Measurements from ENCODE around the gene EIF3D.
"Not testable (repeated sequence)": the region's sequence is repeated elsewhere in the genome, so short reads cannot be mapped to it uniquely, and the experiment has no call there.

Gene EIF3D

DNA sequence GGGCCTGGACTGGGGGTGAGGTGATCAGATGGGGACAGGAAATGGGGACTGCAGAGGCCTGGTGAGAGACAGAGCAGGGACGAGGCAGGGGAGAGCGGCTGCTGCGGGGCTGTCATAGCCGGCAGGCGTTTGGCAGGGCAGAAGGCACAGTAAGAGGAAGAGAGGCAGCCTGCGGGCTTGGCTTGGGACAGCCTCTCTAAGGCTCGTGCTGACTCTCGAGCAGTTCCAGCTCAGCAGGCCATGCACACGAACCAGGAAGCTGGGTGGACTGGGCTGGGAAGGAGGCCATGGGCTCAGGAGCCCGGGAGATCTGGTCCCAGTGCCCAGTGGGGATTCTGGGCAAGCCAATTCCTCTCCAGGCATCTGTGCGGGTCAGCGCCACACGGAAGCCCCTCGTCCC, 19.6 kb upstream of the EIF3D start:
- no peak for FAIRE-seq

- no peak for FAIRE-seq
These were observed 18.0 kb upstream of the EIF3D start for GRCh38 chr22:36546932-36547331.

GRCh38 chr22:36546092-36546804, 17.3 kb upstream of the EIF3D start:
- peak; percentile 86 for FAIRE-seq

DNA sequence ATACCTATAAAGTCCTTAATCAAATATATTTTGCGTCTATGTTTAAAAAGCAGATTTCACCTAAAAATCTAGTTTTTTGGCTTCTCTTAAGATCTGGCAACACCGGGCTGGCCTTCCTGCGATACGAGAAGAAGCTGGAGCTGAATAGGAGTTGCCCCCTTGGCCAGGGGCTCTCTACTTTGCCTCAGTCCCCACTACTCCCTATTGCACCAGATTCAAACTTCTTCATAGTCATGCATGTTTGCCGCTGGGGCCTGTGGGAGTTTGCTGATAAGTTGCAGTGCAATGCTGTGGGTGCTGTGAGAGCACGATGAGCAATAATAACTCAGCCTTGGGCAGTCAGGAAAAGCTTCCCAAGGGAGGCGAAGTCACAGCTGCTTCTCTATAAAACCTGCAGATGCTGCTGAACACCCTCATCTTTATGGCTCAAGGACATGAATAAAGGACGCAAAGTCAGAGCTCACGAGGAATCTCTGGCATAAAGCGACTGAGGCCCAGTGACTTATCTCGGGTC, 15.2 kb upstream of the EIF3D start:
- FAIRE-seq: no peak

DNA sequence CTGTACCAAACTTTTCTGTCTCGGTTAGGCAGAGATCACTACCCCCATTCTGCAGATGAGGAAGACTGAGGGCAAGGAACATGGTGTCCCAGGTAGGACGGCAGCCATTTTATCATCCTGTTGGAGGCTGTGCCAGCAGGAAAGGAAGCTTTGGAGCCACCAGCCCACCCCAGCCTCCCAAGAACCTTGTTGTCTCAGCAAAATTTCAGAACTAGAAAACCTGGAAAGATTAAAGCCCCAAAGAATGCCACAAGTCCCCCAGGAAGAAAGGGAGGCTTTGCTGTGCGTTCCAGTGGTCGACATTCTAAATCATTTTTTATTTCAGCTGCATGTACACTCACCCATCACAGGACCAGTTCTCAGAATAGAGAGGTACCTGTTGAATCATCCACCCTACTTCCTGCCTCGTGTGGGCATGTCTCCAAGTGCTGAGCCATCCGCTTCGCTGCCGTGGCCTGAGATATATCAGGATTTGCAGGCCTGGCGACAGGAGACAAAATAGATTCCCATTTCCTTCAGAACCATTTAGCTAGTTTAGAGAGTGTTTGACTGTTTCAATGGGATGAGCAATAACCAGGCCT, 13.0 kb upstream of the EIF3D start:
- peak; percentile 33 for FAIRE-seq

DNA sequence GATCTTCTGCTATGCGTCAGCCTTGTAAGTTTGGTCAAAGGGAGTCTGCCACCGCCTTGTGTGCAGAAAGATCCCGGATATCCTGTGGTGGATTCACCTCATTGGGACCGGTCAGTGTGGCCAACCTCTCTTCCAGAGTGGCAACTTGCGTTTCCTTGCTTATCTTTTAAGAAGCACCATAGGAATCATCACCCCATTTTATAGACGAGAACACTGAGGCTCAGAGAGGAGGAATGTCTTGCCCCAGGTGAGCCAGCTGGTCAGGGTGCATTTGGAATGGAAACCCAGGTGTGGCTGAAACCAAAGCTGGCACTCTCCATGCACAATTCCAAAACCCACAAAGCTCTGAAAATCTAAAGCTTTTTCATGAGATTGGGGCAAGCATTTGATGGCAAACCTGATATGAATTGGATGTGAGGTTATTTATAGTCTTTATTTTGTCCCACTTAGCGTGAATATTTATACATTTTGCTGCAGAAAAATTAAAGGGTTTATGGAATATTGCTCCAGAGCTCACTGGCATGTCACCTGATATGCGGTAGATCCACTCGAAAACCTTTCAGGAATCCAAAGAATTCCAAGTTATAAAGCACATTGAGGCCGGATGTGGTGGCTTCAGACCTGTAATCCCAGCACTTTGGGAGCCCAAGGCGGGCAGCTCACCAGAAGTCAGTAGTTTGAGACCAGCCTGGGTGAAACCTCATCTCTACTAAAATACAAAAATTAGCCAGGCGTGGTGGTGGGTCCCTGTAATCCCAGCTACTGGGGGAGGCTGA, 12.1 kb upstream of the EIF3D start:
- no peak for FAIRE-seq

DNA sequence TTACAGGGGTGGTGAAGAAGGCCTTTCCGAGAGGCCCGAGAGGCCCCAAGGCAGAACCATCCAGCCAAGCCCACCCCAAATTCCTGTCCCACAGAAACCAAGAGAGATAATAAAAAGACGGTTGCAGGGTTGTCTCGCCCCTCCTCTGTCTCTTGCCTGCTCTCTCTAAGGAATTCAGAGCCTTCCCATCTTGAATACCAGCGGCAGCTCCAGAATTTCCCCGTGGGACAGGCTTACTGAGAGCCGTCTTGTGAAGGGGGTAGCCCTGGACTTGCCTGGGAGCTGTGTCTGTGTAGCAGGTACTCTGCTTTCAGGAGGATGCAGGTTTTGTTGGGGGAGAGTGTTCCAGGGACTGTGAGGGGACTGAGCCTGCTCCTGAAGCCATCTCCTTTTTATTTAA, 9.6 kb upstream of the EIF3D start:
- no peak for FAIRE-seq

- FAIRE-seq: no peak
These were observed 7.8 kb upstream of the EIF3D start for GRCh38 chr22:36536717-36537116.

- FAIRE-seq: not testable (repeated sequence)
These were observed 4.4 kb upstream of the EIF3D start for GRCh38 chr22:36533320-36533719.

DNA sequence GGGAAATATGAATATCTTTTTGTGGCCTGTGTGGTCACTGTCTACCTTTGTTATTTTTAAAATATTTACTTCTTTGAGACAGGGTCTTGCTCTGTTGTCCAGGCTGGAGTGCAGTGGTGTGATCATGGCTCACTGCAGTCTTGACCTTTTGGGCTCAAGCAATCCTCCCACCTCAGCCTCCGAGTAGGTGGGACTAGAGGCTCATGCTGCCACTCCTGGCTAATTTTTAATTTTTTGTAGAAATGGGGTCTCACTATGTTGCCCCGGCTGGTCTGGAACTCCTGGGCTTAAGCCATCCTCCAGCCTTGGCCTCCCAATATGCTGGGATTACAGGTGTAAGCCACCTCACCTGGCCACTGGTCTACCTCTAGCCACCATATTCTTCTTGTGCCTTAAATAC, 3.5 kb upstream of the EIF3D start:
- no peak for FAIRE-seq

GRCh38 chr22:36528341-36528740, 625 bp downstream of the EIF3D start:
- FAIRE-seq: no peak

DNA sequence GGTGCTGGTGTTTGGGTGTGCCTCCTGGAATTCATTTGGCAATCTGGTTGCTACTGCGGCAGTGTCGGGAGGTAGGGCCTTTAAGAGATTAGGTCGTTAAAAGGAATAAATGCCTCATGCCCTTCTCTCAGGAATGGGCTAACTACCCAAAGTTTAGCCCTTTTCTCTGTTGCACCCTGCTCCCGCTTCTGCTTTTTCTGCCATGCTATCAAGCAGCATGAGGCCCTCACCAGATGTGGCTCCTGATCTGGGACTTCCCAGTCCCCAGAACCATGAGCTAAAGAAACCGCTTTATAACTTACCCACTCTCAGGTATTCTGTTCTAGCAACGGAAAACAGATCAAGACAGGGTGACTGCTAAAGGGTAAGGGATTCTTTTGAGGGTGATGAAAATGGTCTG, 6.3 kb downstream of the EIF3D start:
- no peak for FAIRE-seq

DNA sequence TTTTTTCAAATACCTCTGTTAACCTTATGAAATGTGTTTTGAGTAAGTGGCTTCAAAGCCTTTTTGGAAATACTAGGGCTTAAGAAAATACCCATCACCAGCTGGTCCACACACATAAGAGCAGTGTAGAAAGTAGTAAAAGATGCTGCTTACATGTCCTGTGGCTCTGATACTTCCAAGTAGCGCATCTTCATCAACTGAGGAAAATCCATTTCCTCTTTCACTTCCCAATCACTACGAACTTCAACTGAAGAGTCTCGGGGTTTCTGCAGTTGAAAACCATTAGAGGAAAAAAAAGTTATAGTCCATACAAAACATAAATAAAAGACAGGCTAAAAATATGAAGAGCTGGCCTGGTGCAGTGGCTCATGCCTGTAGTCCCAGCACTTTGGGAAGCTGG, 8.5 kb downstream of the EIF3D start:
- no peak for FAIRE-seq

DNA sequence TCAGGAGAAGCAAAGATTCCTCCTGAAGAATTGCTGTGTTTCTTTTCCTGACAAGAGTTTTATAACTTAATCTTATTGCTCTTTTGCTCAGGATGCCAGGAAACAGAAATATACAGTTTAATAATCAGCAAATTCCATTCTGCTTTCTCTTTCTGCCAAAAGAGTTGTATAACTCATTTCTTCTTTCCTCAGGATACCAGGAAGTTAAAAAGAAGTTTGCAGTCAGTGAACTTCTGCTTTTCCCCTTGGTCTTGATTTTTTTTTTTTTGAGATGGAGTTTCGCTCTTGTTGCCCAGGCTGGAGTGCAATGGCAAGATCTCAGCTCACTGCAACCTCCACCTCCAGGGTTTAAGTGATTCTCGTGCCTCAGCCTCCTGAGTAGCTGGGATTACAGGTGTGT, 9.1 kb downstream of the EIF3D start:
- not testable (repeated sequence) for FAIRE-seq

GRCh38 chr22:36514766-36515165, 14.2 kb downstream of the EIF3D start:
- FAIRE-seq: no peak

GRCh38 chr22:36512991-36513390, 16.0 kb downstream of the EIF3D start:
- no peak for FAIRE-seq

DNA sequence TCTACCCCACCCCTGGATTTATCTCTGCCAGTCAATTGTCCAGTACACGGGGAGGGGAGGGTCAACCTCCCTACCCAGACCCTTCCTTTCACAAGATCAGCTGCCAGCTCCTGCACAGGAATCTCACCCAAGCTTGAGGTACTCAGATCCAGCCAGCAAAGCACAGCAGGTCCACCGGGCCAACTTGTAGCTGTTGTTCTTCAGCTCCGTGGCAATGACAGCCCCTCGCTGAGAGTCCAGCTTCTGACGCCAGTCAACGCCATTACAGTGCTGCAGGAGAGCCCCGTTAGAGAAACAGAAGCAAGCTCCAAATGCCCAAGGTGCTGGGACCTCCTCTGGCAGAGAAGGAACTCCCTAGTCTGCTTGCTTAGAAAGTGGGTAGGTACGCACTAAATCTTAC, 16.6 kb downstream of the EIF3D start:
- no peak for FAIRE-seq

GRCh38 chr22:36510966-36511881, 17.7 kb downstream of the EIF3D start:
- peak; percentile 96 for FAIRE-seq

DNA sequence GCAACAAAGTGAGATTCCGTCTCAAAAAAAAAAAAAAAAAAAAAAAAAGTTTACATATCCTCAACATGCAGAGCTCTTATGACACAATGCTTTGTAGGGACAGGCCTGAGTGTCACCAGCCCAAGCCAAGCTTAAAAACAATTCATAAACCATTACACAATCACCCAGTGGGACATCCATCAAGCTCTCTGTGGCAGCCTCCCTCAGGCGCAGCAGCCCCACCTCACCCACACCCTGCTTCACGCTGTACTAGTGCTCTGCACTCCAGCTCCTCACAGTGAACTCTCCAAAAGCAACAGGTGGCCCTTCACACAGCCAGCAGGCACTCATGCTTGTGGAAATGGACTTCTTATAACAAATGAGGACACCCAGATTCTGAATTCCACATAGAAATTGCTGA, 18.6 kb downstream of the EIF3D start:
- FAIRE-seq: no peak

DNA sequence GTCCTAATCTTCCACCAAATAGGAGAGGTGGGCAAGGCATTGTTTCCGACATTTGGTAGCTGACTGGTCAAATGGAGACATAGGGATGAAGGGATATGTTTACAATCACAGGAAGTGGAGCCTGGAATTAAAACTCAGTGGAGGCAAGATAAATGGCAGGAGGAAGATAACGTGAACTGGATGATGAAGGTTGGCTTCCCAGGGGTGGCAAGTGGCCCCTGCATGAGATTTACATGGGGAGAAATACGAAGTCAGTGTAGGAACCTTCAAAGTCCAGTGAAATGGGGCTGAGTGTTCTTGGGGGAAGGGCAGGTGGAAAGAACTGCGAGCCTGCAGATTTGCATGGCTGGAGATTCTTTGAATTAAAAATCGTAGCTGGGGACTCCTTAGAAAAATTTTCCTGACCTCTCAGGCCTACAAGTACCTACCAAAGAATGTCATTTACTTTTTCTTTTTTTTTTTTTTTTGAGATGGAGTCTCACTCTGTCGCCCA, 21.4 kb downstream of the EIF3D start:
- no peak for FAIRE-seq

GRCh38 chr22:36506637-36507517, 22.1 kb downstream of the EIF3D start, which contains the start of gene FOXRED2:
Gene FOXRED2, minus strand, starts transcription at chr22:36507040. Its CDS starts 618 bp downstream, at chr22:36506422.
- no peak for FAIRE-seq
